HG03565 (cell line): ENCODE data around the gene STK16.

Experiments used
- ATAC-seq: cut with Tn5 transposase; IDR thresholded peaks from one replicate; pipeline ENCODE4 v1.9.1; 2021; ENCODE audit warnings: mild to moderate bottlenecking, moderate library complexity; ENCODE audit not compliant: unreplicated experiment

The STK16 gene

GRCh38 chr2:219268294-219268693 lies 23.0 kb downstream of the STK16 start:
- no peak for ATAC-seq

GRCh38 chr2:219269362-219270054 lies 24.2 kb downstream of the STK16 start:
- no peak for ATAC-seq

- ATAC-seq, result no peak
These were observed 24.7 kb downstream of the STK16 start for GRCh38 chr2:219270055-219270372.

- ATAC-seq, result no peak
These were observed 25.7 kb downstream of the STK16 start for GRCh38 chr2:219271021-219271420.

GRCh38 chr2:219272356-219272755 lies 27.1 kb downstream of the STK16 start:
- no peak for ATAC-seq

GRCh38 chr2:219272995-219273394 lies 27.7 kb downstream of the STK16 start:
- ATAC-seq, result no peak

GRCh38 chr2:219273937-219274336 lies 28.7 kb downstream of the STK16 start:
- ATAC-seq, result no peak

- ATAC-seq, result no peak
These were observed 29.2 kb downstream of the STK16 start for GRCh38 chr2:219274361-219274921.

- ATAC-seq, result peak; percentile 19
These were observed 32.7 kb downstream of the STK16 start for GRCh38 chr2:219277703-219278654.

GRCh38 chr2:219278655-219279150 lies 33.4 kb downstream of the STK16 start:
- ATAC-seq, result no peak

GRCh38 chr2:219279151-219279915 lies 34.1 kb downstream of the STK16 start, which contains the start of gene DNAJB2:
Gene DNAJB2 (plus strand): TSS chr2:219279366. CDS start chr2:219279834, 468 bp downstream.
- peak; percentile 82 for ATAC-seq

GRCh38 chr2:219279916-219280516 lies 34.7 kb downstream of the STK16 start:
- no peak for ATAC-seq

GRCh38 chr2:219280651-219281050 lies 35.4 kb downstream of the STK16 start:
- ATAC-seq, result no peak

GRCh38 chr2:219281588-219281987 lies 36.3 kb downstream of the STK16 start:
- ATAC-seq, result no peak

- ATAC-seq, result no peak
These were observed 37.1 kb downstream of the STK16 start for GRCh38 chr2:219282375-219282774.

- no peak for ATAC-seq
These were observed 37.8 kb downstream of the STK16 start for GRCh38 chr2:219282943-219283581.

GRCh38 chr2:219284501-219285372 lies 39.5 kb downstream of the STK16 start:
- ATAC-seq, result no peak

GRCh38 chr2:219285373-219285735 lies 40.1 kb downstream of the STK16 start:
- ATAC-seq, result no peak

GRCh38 chr2:219285894-219286425 lies 40.7 kb downstream of the STK16 start:
- ATAC-seq, result no peak
